ENCODE results near the gene SPINK1. TPM values are rescaled to one million over a fixed set of nuclear protein-coding genes. Genes with fewer than 3 reads are reported as not detected.

SPINK1 gene, protein sequence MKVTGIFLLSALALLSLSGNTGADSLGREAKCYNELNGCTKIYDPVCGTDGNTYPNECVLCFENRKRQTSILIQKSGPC
- total RNA-seq = not detected in 2 replicates
- not detected in 2 replicates for polyA plus RNA-seq
- polyA plus RNA-seq (2012) = not detected in 2 replicates
- polyA minus RNA-seq (ENCODE audit: low replicate concordance) = not detected in 2 replicates

- Histone ChIP-seq H3K27ac (ENCODE audit: insufficient read depth, low read length) (no peak within 1 kb of the TSS), H3K4me2 (ENCODE audit: extremely low read depth, insufficient read depth, low read length) (no peak within 1 kb of the TSS), H3K36me3 (ENCODE audit: control insufficient read depth, insufficient read depth, low read length) (no peaks in the 10 kb centered on the region), H3K27me3 (ENCODE audit: control insufficient read depth, insufficient read depth, low read length) (no peaks in the 10 kb centered on the region), H2AFZ (ENCODE audit: low read length) (no peak within 1 kb of the TSS), H3K79me2 (ENCODE audit: control insufficient read depth, insufficient read depth, low read length) (no peaks in the 10 kb centered on the region), H3K9me3 (ENCODE audit: control insufficient read depth, insufficient read depth, low read depth, low read length) (no peaks in the 10 kb centered on the region), H3K4me3 (replicated peaks in 1 of 4; ENCODE audit: control extremely low read depth in 1 of 4, insufficient read depth in 1 of 4, low read depth in 3 of 4, low read length in 4 of 4) (no peak within 1 kb of the TSS), H3K4me1 (ENCODE audit: control insufficient read depth, extremely low read depth, insufficient read depth, low read length) (no peaks in the 10 kb centered on the region), H3K9ac (ENCODE audit: insufficient read depth, low read length) (no peak within 1 kb of the TSS), H4K20me1 (ENCODE audit: control insufficient read depth, extremely low read depth, insufficient read depth, low read length) (no peaks in the 10 kb centered on the region)
- TF ChIP-seq CTCF (conservative IDR thresholded peaks at IDR 0.05 in 1 of 2, IDR thresholded peaks at IDR 0.05 in 1 of 2; ENCODE audit: low read depth in 1 of 2, low read length in 2 of 2) = no peak
- no peak for DNase-seq (ENCODE audit: low read depth in 2 of 2)
Measured at GRCh38 chr5:147831465-147831864, at the start of gene SPINK1. Gene SPINK1, minus strand, starts transcription at chr5:147831671. Its CDS starts 94 bp downstream, at chr5:147831577.

GRCh38 chr5:147880487-147880886, 49.0 kb upstream of the SPINK1 start:
- Histone ChIP-seq H3K4me3 (replicated peaks in 1 of 4; ENCODE audit: control extremely low read depth in 1 of 4, insufficient read depth in 1 of 4, low read depth in 3 of 4, low read length in 4 of 4) (no peak overlapping the region), H3K9ac (ENCODE audit: insufficient read depth, low read length) (no peak overlapping the region), H3K79me2 (ENCODE audit: control insufficient read depth, insufficient read depth, low read length) (no peaks in the 10 kb centered on the region), H3K4me2 (ENCODE audit: extremely low read depth, insufficient read depth, low read length) (no peak overlapping the region), H3K36me3 (ENCODE audit: control insufficient read depth, insufficient read depth, low read length) (no peaks in the 10 kb centered on the region), H3K27ac (ENCODE audit: insufficient read depth, low read length) (no peak overlapping the region), H3K9me3 (ENCODE audit: control insufficient read depth, insufficient read depth, low read depth, low read length) (no peaks in the 10 kb centered on the region), H2AFZ (ENCODE audit: low read length) (no peak overlapping the region), H3K27me3 (ENCODE audit: control insufficient read depth, insufficient read depth, low read length) (no peaks in the 10 kb centered on the region), H4K20me1 (ENCODE audit: control insufficient read depth, extremely low read depth, insufficient read depth, low read length) (no peaks in the 10 kb centered on the region), H3K4me1 (ENCODE audit: control insufficient read depth, extremely low read depth, insufficient read depth, low read length) (no peaks in the 10 kb centered on the region)
- TF ChIP-seq EZH2 (IDR thresholded peaks at IDR 0.05; ENCODE audit: low read length, missing control alignments) = no peak
- TF ChIP-seq CTCF (conservative IDR thresholded peaks at IDR 0.05 in 1 of 2, IDR thresholded peaks at IDR 0.05 in 1 of 2; ENCODE audit: low read depth in 1 of 2, low read length in 2 of 2) = no peak
- DNase-seq (ENCODE audit: low read depth in 2 of 2) = no peak

DNA sequence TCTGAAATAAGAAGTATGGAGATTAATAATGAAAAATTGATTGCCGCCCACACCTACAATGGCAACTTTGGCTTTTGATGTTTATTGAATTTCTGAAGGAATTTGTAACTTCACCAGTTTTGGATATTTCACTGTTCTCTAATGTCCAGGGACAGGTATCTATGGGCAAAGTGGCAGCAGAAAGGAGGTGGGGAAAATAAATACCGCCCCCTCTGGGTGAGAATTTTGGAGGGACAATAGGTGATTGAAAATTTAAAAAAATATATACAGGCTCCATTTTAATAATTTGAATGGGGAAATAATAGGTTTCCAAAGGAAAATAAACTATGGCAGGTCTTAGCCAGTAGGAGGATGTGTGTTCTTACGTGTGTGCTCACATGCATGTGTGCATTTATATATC, 48.3 kb upstream of the SPINK1 start:
- Histone ChIP-seq H3K27me3 (ENCODE audit: control insufficient read depth, insufficient read depth, low read length) (no peaks in the 10 kb centered on the region), H4K20me1 (ENCODE audit: control insufficient read depth, extremely low read depth, insufficient read depth, low read length) (no peaks in the 10 kb centered on the region), H3K9me3 (ENCODE audit: control insufficient read depth, insufficient read depth, low read depth, low read length) (no peaks in the 10 kb centered on the region), H3K4me2 (ENCODE audit: extremely low read depth, insufficient read depth, low read length) (no peak overlapping the region), H3K4me3 (replicated peaks in 1 of 4; ENCODE audit: control extremely low read depth in 1 of 4, insufficient read depth in 1 of 4, low read depth in 3 of 4, low read length in 4 of 4) (no peak overlapping the region), H3K4me1 (ENCODE audit: control insufficient read depth, extremely low read depth, insufficient read depth, low read length) (no peaks in the 10 kb centered on the region), H2AFZ (ENCODE audit: low read length) (no peak overlapping the region), H3K79me2 (ENCODE audit: control insufficient read depth, insufficient read depth, low read length) (no peaks in the 10 kb centered on the region), H3K9ac (ENCODE audit: insufficient read depth, low read length) (no peak overlapping the region), H3K36me3 (ENCODE audit: control insufficient read depth, insufficient read depth, low read length) (no peaks in the 10 kb centered on the region), H3K27ac (ENCODE audit: insufficient read depth, low read length) (no peak overlapping the region)
- no peak for DNase-seq (ENCODE audit: low read depth in 2 of 2)
- TF ChIP-seq CTCF (conservative IDR thresholded peaks at IDR 0.05 in 1 of 2, IDR thresholded peaks at IDR 0.05 in 1 of 2; ENCODE audit: low read depth in 1 of 2, low read length in 2 of 2) (no peak), EZH2 (IDR thresholded peaks at IDR 0.05; ENCODE audit: low read length, missing control alignments) (no peak)

Data from fibroblast of lung (primary cell).